Neural progenitor cell (in vitro differentiated cells): ENCODE data around the gene FKBP6. TPM values are rescaled to one million over a fixed set of nuclear protein-coding genes. Genes with fewer than 3 reads are reported as not detected.

Experiments
- DNase-seq: peaks from one replicate; pipeline ENCODE4 v3.0.0-alpha.2; 2016; ENCODE audit warnings: low spot score
- H2AFZ ChIP-seq: fragments of 200-600 bp; sonication (generic); replicated peaks from 2 replicates; pipeline ENCODE4 v1.6.1; 2016; ENCODE audit warnings: antibody characterized with exemption
- H3F3A ChIP-seq: fragments of 200-600 bp; sonication (generic); 2 replicates; pipeline ENCODE4 v1.6.1; 2016; ENCODE audit warnings: antibody characterized with exemption, low read depth
- H3K27ac ChIP-seq: fragments of 200-600 bp; sonication (generic); 2 replicates; pipeline ENCODE4 v1.5.1; 2016; ENCODE audit warnings: mild to moderate bottlenecking
- H3K27me3 ChIP-seq: fragments of 200-600 bp; sonication (generic); 2 replicates; pipeline ENCODE4 v1.6.1; 2016; ENCODE audit warnings: mild to moderate bottlenecking, moderate library complexity
- H3K36me3 ChIP-seq: fragments of 200-600 bp; sonication (generic); 2 replicates; pipeline ENCODE4 v1.5.1; 2016
- H3K4me1 ChIP-seq: fragments of 200-600 bp; sonication (generic); 2 replicates; pipeline ENCODE4 v1.6.1; 2016; ENCODE audit warnings: mixed run types
- H3K4me2 ChIP-seq: fragments of 200-600 bp; sonication (generic); 2 replicates; pipeline ENCODE4 v1.6.1; 2016
- H3K4me3 ChIP-seq: fragments of 200-600 bp; sonication (generic); 2 replicates; pipeline ENCODE4 v1.5.1; 2016
- H3K79me2 ChIP-seq: fragments of 200-600 bp; sonication (generic); 2 replicates; pipeline ENCODE4 v1.6.1; 2016; ENCODE audit warnings: low read depth
- H3K9ac ChIP-seq: fragments of 200-600 bp; sonication (generic); 2 replicates; pipeline ENCODE4 v1.6.1; 2016
- H3K9me3 ChIP-seq: fragments of 200-600 bp; sonication (generic); 2 replicates; pipeline ENCODE4 v1.5.1; 2016; ENCODE audit warnings: low read depth
- H4K20me1 ChIP-seq: fragments of 200-600 bp; sonication (generic); 2 replicates; pipeline ENCODE4 v1.6.1; 2016; ENCODE audit warnings: low read depth
- H3K27ac Mint-ChIP-seq: 3 replicates; pipeline ENCODE4 v1.8.0; 2021; ENCODE audit warnings: mixed read lengths
- H3K27me3 Mint-ChIP-seq: 2 replicates; pipeline ENCODE4 v1.8.0; 2022; ENCODE audit warnings: low read depth, mild to moderate bottlenecking, inconsistent platforms, moderate library complexity, mixed read lengths; ENCODE audit not compliant: insufficient read depth
- H3K36me3 Mint-ChIP-seq: 3 replicates; pipeline ENCODE4 v1.8.0; 2021; ENCODE audit warnings: mixed read lengths
- H3K4me1 Mint-ChIP-seq: 3 replicates; pipeline ENCODE4 v1.8.0; 2021; ENCODE audit warnings: mixed read lengths
- H3K4me3 Mint-ChIP-seq: 3 replicates; pipeline ENCODE4 v1.8.0; 2021; ENCODE audit warnings: mild to moderate bottlenecking, moderate library complexity, mixed read lengths
- H3K9me3 Mint-ChIP-seq: 3 replicates; pipeline ENCODE4 v1.8.0; 2020; ENCODE audit warnings: mixed read lengths
- EZH2 ChIP-seq: fragments of 200-600 bp; sonication (generic); IDR thresholded peaks from 2 replicates; pipeline ENCODE4 v1.6.1; 2017; ENCODE audit warnings: antibody characterized with exemption, mild to moderate bottlenecking, moderate library complexity
- EZH2phosphoT487 ChIP-seq: fragments of 200-600 bp; sonication (generic); IDR thresholded peaks from 2 replicates; pipeline ENCODE4 v1.6.1; 2017; ENCODE audit warnings: antibody characterized with exemption
- total RNA-seq: library from RNA; depleted of rRNA; stranded (reverse); fragments of >200 nt; gene quantifications from 2 replicates; pipeline ENCODE4 v1.2.3, GENCODE V29; 2015; ENCODE audit warnings: low replicate concordance
- TF ChIP-seq, protein P1 (sequence below): fragments of 200-600 bp; sonication (generic); IDR thresholded peaks from 2 replicates; pipeline ENCODE4 v1.5.1; 2017; ENCODE audit warnings: antibody characterized with exemption, mild to moderate bottlenecking

FKBP6 gene
- total RNA-seq, 1 donor from 2014 or later = not detected

DNA sequence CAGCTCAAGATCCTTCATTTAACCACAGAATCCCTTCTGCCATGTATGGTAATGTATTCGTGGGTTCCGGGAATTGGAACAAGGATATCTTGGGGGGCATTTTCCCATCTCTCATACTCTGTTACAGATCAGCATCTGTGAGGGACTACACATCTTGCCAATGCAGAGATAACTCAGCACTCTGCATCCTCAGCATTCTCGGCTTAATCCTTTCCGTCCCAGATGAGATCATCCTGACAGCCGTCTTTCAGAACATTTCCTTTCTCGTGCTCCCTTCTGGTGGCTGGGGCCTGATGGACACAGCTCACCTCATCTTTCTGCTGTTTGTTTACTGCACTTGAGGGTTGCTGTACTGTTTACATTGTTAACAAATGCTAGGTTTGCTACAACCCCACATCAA lies 25.3 kb downstream of the FKBP6 start:
- H3F3A ChIP-seq = peaks cover 9% of the 10 kb centered on the region
- Mint-ChIP-seq H3K36me3 (peaks cover 4% of the 10 kb centered on the region), H3K4me1 (peaks cover 41% of the 10 kb centered on the region), H3K27me3 (peaks cover 2% of the 10 kb centered on the region), H3K4me3 (peak overlapping the region; percentile 47), H3K27ac (peak overlapping the region; percentile 35), H3K9me3 (peaks cover 11% of the 10 kb centered on the region)
- H3K4me3 ChIP-seq = no peak overlapping the region
- H3K4me2 ChIP-seq = no peak overlapping the region
- no peak for DNase-seq
- no peak overlapping the region for H3K27ac ChIP-seq
- peaks cover 15% of the 10 kb centered on the region for H3K4me1 ChIP-seq
- H3K9ac ChIP-seq = no peak overlapping the region
- H2AFZ ChIP-seq = no peak overlapping the region
- H3K79me2 ChIP-seq = no peaks in the 10 kb centered on the region
- H3K9me3 ChIP-seq = no peaks in the 10 kb centered on the region
- TF ChIP-seq, protein P1, sequence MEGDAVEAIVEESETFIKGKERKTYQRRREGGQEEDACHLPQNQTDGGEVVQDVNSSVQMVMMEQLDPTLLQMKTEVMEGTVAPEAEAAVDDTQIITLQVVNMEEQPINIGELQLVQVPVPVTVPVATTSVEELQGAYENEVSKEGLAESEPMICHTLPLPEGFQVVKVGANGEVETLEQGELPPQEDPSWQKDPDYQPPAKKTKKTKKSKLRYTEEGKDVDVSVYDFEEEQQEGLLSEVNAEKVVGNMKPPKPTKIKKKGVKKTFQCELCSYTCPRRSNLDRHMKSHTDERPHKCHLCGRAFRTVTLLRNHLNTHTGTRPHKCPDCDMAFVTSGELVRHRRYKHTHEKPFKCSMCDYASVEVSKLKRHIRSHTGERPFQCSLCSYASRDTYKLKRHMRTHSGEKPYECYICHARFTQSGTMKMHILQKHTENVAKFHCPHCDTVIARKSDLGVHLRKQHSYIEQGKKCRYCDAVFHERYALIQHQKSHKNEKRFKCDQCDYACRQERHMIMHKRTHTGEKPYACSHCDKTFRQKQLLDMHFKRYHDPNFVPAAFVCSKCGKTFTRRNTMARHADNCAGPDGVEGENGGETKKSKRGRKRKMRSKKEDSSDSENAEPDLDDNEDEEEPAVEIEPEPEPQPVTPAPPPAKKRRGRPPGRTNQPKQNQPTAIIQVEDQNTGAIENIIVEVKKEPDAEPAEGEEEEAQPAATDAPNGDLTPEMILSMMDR = no peak
- TF ChIP-seq EZH2phosphoT487 (no peak), EZH2 (no peak)
- H3K27me3 ChIP-seq = no peaks in the 10 kb centered on the region
- no peaks in the 10 kb centered on the region for H3K36me3 ChIP-seq
- H4K20me1 ChIP-seq = no peaks in the 10 kb centered on the region

DNA sequence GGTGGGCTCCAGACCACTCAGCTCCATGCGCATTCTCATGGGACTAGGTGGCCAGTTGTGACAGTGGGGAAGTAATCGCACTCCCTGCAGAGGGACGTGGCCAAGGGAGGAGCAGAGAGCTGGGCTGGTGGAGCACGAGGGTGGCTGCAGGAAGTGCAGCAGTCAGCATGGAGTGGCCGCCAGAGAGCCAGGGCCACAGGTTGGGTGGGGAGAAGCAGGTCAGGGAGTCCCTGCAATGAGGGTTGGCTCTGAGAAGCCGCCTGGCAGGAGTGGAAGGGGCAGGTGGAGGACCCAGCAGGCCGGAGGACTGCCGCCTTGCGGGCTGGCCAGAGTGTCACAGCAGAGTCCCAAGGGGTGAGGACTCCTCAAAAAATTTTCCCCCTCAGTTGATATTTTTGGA lies 26.2 kb downstream of the FKBP6 start:
- DNase-seq = no peak
- Histone ChIP-seq H3K9me3 (no peaks in the 10 kb centered on the region), H3F3A (peaks cover 9% of the 10 kb centered on the region), H3K27me3 (no peaks in the 10 kb centered on the region), H3K27ac (no peak overlapping the region), H3K9ac (no peak overlapping the region), H3K36me3 (no peaks in the 10 kb centered on the region), H3K4me1 (peaks cover 15% of the 10 kb centered on the region), H3K4me3 (no peak overlapping the region), H2AFZ (peak overlapping the region; percentile 80), H4K20me1 (no peaks in the 10 kb centered on the region), H3K4me2 (no peak overlapping the region), H3K79me2 (no peaks in the 10 kb centered on the region)
- Mint-ChIP-seq H3K36me3 (peaks cover 4% of the 10 kb centered on the region), H3K4me3 (no peak overlapping the region), H3K4me1 (peaks cover 44% of the 10 kb centered on the region), H3K9me3 (peaks cover 11% of the 10 kb centered on the region), H3K27ac (no peak overlapping the region), H3K27me3 (peaks cover 3% of the 10 kb centered on the region)
- TF ChIP-seq, protein P1 = no peak
- TF ChIP-seq EZH2phosphoT487 (no peak), EZH2 (no peak)

- peaks cover 4% of the 10 kb centered on the region for H3K36me3 Mint-ChIP-seq
- peak overlapping the region; percentile 49 for H3K4me2 ChIP-seq
- H3K36me3 ChIP-seq = no peaks in the 10 kb centered on the region
- peaks cover 6% of the 10 kb centered on the region for H3K27me3 Mint-ChIP-seq
- H3F3A ChIP-seq = peaks cover 9% of the 10 kb centered on the region
- peak overlapping the region; percentile 80 for H2AFZ ChIP-seq
- peak overlapping the region; percentile 58 for H3K27ac Mint-ChIP-seq
- peaks cover 45% of the 10 kb centered on the region for H3K4me1 Mint-ChIP-seq
- DNase-seq = peak; percentile 43
- H3K4me3 Mint-ChIP-seq = no peak overlapping the region
- H3K9me3 ChIP-seq = no peaks in the 10 kb centered on the region
- TF ChIP-seq EZH2phosphoT487 = no peak
- TF ChIP-seq EZH2 = no peak
- TF ChIP-seq, protein P1 = no peak
- H3K27me3 ChIP-seq = no peaks in the 10 kb centered on the region
- peaks cover 11% of the 10 kb centered on the region for H3K9me3 Mint-ChIP-seq
- H3K4me1 ChIP-seq = peaks cover 15% of the 10 kb centered on the region
- no peak overlapping the region for H3K27ac ChIP-seq
- no peak overlapping the region for H3K9ac ChIP-seq
- H3K4me3 ChIP-seq = no peak overlapping the region
- no peaks in the 10 kb centered on the region for H3K79me2 ChIP-seq
- no peaks in the 10 kb centered on the region for H4K20me1 ChIP-seq
These were observed 26.9 kb downstream of the FKBP6 start for GRCh38 chr7:73354821-73355220.
